ENCODE measurements around the gene MORN1.

The MORN1 gene

DNA sequence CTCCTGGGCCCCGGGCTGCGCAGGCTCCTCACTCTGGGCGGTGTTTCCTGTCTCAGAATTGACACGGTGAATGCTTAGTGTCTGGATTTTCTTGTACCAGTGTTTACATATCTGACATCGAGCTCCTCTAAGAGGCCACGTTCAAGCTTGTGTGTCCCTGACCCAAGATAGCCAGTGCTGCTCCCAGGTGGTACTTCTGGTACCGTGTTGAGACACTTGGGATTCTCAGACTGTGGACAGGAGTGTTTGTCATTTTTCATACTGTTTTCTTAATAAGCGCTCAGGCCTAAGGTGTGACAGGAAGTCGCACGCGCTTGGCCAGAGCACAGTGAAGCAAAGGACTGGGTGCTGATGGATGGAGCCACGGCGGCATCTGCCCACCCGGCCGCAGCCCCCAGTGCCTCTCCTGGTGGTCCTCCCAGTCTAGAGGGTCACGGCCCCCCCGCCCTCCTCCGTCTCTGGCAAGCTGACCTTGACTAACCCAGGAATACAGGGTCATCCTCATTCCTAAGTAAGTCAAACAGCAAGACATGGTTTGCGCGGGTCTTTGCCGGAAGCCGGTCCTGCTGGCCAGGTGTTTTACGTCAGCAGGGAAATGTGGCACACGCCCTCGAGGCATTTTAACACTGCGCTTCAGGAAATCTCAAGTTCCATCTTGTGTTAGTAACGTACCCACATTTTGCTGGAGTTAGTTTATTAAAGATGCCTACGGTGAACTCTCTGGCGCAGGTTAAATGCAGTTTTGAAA, 13.0 kb upstream of the MORN1 start:
- no peak for DNase-seq

DNA sequence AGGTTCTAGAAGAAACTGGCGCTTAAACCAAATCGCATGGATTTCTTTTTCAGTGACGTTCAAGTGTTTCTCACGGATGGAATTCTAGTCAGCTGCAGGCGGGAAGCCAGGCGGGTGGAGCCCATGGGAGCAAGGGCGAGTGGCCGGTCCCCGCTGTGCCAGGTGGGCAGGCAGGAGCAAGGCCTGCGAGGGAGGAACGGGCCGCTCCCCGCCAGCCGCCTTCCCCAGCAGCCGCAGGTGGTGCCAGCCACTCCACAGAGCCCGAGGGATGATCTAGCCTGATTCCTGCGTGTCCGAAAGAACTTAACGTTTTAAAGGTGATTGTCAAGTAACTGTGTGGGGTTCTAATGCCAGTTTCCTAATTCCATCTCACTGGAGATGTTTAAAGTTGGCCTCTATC, 11.9 kb upstream of the MORN1 start:
- no peak for DNase-seq

DNA sequence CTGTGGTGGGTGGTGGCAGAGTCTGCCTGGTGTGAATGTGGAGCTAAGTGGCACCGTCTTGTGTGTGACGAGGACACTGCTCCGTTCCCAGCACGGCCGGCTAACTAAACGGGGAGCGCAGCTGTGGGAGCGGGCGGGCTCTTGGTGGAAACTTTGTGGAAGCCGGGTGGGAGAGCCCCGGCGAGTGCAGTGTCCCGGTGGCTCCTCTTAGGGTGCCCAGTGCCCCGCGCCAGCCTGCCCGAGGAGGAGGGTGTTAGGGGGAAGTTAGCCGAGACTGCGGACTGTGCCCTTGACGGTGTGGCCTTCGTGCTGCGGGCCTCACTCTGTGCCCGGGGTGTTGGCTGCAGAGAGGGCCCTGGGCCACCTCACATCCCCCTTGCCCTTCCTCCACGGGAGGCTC, 11.1 kb upstream of the MORN1 start:
- DNase-seq = no peak

DNA sequence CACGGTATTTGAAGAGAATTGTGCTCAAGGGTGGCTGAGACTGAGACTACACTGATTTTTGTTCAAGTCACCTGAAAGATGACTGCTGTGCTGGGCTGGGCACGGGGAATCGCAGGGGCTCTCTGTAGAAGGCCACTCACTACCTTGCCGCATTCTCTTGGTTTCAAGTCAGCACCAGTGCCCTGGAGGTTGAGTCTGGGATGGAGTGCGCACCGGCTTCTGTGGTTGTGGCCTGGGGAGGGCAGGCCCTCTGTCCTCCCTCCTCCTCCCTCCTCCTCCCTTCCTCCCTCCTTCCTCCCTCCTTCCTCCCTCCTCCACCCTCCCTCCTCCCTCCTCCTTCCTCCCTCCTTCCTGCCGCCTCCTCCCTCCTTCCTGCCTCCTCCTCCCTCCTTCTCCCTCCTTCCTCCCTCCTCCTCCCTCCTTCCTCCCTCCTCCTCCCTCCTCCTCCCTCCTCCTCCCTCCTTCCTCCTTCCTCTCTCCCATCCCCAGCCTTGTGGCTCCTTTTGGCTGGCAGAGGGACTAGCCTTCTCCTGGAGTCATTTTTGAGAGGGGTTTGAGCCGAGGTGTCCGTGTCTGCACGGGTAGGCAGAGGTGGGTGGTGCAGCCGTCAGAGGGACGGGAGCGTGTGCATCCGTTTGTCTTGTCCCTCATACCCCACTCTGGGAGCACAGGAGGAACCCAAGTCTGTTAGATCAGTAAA, 9.7 kb upstream of the MORN1 start:
- no peak for DNase-seq

DNA sequence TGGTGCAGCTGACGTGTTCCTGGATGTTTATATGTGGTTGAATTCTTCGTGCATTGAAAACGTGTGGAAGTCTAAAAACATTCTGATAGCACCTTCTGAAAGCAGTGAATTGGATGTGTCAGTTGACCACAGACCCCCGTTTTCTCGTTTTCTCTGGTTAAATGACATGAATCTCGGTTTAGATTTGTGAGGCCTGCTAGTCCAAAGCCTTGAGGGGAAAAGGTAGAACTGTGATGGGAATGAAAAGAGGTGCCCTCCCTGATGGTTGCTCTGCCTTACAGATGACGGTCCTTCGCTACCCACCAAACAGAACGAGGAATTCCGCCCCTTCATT, 9.2 kb upstream of the MORN1 start:
- no peak for DNase-seq

DNA sequence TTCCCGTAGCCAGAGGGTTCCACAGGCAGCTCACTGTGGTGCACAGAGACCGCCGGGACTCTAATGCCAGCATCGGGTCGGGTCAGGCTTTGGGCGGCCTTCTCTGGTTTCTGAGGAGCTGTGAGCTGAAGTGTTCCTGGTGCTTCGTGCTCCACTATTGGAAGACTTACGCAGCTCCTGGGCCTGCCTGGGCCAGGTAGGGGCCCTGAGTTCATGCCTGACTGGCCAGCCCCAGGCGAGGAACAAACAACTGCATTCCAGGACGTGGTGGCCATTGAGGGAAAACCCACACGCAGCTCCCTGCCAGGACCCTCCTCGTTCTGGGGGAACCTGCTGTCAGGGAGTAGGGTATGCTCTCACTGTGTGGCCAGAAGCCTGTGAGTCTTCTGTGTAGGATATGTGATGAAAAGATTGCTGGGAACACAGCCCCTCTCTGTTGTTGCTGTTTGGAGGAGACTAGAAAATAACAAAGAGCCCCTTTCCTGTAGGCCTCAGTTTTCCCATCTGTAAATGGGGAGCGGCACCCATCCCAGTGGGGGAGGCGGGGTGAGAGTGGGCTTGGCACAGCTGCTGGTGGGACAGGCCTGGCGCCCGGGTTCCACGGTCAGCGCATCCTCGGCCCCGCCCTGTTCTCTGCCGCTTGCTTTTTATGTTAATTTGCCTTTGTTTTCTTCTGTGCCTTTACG, 8.7 kb upstream of the MORN1 start:
- no peak for DNase-seq

DNA sequence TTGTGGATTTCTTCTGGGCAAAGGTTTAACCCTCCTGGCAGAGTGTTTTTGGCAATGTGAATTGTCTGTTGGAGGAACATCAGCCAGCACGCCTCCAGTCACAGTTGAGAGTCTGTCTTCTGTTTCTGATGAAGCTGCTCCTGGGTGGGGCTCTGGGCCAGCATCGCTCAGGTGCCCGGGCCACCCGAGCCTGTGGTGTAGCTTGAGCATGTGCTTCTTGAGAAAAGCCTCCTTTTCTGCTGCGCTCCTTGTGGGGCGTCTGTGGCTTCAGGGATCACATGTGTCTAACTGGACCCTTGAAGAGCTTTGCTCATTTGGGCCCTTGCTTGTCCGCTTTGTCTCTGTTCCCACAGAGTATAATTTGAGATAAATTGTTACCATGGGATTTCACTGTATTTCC, 7.5 kb upstream of the MORN1 start:
- no peak for DNase-seq

DNA sequence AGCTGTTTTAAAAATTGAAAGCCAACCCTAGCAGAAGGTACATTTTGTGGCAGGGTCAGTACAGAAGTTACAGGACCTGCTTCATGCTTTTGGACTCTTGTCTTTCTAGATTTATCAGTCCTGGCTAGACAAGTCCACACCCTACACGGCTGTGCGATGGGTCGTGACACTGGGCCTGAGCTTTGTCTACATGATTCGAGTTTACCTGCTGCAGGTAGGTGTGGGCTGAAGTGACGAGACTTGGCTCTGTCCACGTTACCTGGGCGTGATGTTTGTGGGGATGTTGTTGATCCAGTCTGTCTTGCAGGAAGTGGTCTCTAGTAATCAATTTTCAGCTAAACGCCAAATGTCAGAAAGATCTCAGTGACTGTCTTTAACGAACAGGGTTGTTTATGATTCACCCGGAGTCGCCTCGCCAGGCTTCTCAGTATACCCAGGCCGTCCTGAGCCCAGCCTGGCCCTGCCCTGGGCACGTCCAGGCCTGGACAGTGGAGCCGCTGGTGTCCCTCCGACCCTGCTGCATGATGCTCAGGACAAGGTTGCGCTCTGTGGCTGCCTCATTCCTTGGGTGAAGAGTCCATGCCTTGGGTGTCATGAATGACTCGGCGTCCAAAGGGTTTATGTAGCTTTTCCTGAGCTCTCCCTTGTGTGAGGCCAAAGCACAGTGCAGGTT, 5.8 kb upstream of the MORN1 start:
- DNase-seq = no peak

DNA sequence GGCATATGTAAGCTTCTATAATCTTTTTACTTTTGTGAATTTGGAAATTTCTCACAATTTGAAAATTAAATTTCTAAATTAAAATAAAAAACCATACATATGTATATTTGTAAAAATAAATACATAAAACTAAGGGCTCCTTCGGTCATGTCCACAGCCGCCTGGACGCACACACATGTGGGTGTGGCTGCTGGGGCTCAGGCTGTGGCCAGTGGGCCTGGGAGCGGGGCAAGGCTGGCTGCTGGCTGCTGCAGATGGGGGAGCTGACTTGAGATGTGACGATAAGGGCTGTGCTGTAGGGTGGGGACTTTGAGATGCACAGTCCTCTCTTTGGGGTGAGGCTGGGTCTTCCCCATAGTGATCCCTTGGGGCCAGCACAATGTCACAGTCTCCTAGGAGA, 5.1 kb upstream of the MORN1 start:
- DNase-seq = no peak

DNA sequence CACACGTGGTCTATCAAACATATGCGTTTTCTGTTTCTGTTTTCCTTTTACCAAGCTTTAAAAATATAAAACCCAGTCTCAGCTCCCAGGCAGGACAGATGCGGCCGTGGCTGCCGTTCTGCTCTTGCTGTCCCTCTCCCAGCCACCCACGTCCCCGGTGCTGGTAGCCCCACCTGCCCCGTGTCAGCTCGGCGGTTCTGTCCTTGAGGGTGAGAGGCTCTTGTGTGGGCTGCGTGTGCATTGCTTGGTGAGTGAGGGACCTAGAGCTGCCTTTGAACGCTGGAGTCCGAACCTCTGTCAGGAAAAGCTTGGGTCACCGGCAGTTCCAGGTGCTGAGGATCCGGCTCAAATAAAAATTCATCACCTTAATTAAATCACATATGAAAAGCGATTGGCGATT, 4.7 kb upstream of the MORN1 start:
- DNase-seq = no peak

DNA sequence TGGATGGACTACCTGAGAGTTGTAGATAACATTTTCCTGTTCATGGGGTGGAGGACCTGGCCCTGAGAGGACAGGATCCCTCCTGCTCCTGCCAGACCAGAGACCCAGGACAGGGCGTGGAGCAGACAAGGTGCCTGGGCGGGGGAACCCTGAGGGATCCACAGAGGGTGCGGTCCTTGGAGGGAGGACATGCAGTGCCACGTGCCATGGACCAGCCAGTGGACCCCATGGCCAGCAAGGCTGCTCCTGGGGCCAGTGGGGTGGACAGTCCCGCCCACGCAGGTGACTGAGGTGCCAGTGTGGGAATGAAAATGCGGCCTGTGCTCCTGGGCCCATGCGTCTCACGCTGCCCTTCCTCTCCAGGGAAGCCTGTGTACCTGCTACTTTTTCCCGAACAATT, 3.9 kb upstream of the MORN1 start:
- DNase-seq = no peak

DNA sequence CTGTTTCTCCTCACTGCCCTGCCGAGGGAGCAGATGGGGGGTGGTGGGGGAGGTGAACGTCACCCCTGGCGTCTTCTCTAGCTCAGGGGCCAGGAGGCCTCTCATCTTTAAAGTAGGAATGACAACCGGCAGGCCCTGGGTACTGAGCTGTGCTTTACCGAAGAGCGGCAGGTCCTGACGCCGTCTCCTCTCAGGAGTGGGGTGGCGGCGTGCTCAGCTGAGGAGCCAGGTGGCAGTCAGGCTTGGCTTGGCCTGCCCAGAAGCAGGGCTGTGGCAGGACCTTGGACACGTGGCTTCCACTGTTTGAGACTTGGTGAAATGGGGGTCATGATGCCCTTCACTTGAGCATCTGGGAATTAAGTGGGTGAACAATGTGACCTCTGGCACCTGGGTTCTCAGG, 3.4 kb upstream of the MORN1 start:
- DNase-seq = no peak

DNA sequence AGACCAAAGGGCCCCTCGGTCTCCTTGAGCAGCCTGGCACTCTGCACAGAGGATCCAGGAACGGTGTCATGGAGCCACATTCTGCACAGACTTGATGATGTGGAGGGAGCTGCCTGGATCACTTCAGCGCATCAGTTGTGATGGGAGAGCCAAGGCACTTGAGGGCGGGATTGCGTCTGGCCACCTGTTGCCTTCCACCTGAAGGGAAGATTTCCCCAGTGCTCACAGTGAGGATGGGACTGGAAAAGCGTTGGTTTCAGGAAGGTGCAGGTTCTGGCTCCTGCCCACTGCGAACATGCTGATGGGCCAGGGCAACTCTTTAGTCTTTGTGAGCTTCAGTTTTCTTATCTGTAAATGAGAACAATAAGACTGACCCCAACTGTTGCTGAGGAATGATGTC, 2.9 kb upstream of the MORN1 start:
- DNase-seq = no peak

DNA sequence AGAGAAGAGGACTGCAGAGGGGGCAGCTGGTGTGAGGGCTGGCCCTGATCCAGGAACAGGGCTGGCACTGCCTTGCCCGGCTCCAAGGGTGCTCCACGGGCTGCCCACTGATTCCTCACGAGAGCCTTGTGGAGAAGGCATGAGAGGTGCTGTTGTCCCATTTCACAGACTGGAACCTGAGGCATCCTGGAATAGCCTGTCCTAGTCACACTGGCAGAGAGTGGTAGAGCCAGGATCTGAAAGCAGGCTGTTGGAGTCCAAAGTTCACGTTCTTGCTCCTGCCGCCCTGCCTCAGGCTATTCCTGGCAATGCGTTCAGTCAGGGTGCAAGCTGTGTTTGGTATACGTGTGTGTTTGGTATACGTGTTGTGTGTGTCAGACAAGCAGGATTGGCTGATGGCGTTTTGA, 2.1 kb upstream of the MORN1 start:
- no peak for DNase-seq

DNA sequence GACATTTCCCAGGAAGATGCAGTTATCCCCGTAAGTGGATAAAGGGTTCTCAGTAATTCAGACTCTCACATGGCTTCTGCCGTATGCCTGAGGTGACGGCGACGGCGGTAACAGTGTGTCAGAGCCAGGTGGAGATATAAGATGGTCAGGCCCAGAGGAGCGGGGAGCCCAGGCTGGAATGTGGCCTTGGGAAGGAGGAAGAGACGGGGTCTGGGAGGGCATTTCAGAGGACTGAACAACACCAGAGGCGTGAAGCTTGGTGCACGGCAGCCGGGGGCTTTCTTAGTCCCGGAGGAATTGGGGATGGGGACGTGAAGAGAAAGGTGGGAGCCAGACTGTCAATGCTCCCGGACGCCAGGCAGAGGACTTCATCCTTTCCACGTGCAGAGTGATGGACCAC, 1.3 kb upstream of the MORN1 start:
- DNase-seq = no peak

DNA sequence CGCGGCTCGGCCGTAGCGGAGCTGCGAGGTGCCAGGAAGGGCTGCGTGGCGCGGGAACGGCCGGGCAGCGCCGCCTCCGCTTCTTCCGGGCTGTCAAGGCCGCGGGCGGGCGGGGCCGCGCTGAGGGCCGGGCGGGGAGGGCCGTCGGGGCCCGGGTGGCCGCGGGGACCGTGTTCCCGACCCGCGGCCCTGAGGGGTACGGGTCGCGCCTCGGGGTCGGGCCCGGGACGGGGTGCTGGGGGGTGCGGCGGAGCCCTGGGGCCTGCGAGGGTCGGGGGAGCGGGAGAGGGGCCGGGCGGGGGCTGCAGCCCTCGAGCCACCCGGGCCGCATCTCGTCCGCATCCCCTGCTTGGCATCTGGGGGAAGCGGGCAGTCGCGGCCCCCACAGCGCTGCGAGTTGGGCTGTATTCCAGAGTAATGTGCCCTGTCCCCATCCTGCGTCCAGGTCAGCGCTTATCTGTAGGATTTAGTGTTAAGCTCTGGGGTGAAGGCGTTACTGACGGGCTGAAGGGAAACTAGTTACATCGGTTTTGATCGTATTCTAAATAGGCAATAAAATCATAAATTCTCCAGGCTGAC, 666 bp upstream of the MORN1 start:
- DNase-seq = no peak

DNA sequence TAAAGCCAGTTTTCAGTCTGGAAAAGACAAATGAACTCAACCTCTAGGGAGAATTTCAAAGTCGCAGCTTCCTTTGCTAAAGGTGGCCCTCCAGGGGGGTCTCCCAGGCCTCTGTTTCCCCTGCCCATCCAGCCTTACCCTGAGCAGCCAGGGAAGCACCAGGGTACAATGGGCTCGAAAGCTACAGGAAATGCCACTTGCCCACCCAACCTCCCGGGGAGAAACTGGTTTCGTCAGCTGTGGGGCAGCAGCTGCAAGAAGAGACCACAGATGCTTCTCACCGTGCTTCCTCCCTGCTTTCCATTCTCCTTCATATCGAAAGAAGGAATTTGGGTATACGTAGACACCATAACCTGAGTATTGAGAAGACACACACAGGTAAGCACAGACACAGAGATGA, 1.7 kb downstream of the MORN1 start:
- no peak for DNase-seq

DNA sequence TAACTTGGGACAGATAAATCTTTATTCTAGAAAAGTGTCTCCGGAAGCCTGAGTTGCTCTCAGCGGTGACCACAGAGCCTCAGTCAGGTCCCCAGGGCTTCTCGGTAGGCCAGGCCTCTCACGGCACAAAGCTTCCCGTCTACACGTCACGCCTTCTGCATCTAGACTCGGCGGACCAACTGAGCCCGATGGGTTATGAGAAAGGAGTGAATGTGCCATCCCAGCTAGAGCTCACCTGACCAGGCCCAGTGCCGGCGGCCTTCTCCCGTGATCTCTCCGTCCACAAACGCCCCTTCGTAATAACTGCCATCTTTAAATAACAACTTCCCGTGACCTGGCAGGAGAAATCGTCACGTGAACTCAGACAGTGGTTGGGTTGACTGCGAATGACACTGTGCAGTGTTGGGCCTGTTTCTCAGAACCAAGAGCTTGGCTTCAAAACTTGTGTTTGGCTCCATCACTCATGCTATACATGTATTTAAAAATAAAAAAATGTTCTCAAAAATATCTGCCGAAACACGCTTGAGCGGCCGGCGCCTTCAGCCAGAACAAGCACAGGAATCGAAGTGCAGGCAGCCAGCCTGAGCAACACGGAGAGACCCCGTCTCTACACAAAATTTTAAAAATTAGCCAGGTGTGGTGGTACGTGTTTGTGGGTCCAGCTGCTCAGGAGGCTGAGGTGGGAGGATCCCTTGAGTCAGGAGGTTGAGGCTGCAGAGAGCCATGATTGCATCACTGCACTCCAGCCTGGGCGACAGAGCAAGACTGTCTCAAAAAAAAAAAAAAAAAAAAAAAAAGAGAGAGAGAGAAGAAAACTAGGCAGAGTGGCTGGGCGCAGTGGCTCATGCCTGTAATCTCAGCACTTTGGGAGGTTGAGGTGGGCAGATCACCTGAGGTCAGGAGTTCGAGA, 3.1 kb downstream of the MORN1 start:
- DNase-seq = no peak

DNA sequence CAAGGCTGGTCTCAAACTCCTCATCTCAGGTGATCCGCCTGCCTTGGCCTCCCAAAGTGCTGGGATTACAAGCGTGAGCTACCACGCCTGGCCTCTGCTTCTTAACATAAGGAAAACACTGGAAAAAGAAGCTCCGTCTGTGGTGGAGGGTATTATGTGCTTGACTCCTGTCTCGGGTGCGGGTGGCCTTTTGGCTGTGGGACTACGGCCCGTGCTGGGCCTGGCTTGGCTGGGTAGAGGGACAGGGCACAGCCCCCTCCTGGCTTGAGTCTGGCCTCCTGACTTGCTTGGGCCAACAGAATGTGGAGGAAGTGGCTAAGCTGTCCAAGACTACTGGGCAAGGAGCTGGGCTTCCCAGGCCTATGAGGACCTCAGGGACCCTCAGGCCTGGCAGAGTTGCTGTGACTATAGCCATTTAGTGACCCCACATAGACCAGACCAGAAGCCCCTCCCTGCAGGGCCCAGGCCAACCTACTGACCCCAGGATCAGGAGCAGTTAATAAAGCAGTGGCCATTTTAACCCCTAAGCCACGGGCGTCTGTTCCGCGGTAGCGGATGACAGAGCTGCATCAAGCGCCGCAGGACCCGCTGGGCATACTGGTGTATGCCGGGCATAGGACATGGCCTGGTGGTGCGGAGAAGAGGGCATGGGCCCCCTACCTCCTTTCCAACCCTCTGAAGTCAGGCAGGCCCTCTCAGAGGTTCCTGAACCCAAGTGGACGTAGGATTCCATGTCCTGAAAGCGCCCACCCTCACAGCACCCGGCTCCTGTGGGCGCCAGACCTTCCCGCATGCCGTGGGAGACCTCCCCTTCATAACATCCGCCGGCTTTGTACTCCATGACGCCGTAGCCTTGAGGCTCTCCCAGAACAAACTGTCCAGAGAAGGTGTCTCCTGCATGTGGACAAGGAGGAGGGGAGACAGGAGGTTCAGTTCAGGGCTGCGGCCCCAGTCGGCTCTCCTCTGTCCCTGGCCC, 4.4 kb downstream of the MORN1 start:
- DNase-seq = no peak

DNA sequence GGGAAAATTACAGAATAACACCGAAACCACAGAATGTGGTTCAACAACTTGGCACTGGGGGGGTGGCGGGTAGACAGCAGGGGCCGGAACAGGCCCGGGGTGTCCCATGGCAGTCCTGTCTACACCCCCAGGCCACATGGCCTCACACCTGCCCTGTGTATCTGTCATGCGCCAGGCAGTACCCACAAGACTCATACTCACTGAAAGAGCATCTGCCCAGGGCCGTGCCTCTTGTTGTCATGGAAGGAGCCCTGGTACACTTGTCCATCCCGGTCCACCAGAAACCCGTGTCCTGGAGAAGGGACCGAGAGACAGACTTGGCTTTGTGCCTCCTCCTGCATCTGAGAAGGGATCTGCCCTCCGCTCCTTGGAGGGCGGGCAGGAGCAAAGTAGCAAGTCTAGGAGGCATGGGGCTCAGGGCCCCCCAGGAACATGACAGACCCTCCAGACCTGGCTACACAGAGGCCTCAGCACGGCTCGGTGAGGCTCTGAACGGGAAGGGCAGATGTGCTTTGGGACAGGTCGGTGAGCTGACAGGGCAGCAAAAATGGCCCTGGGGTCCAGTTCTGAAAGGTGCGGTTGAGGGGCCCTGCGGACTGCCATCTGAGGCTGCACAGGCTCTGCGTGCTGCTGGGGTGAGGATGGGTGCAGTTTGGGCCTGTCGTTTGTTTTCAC, 5.6 kb downstream of the MORN1 start:
- no peak for DNase-seq

All from amniotic stem cell (primary cell).